Measurements from ENCODE around the gene SPR. TPM values are rescaled to one million over a fixed set of nuclear protein-coding genes. Genes with fewer than 3 reads are reported as not detected.

SPR gene
- total and polyA plus RNA-seq, 2 of the 13 experiments (the other 11 are each of a cell fraction or from before 2014, with no cell fraction given): 34.0 to 96.0 TPM

DNA sequence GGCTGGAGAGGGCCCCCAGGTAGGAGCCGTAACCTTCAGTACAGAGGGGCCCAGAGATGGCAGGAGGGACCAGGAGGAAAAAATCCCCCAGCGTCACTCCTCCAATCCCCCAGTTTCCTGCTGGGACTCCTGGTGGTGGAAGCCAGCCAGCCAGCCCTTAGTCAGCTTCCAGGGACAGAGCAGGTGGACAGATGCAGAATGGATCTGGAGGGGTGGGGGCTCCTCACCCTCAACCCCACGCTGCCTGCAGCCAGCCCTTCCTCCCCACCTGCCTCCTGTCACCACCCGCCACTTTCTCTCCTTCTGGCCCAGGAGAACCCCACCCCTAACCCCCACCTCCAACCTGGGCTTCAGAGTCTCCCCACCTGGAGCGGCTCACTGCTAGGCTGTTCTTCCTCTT, 51.2 kb downstream of the SPR start:
- DNase-seq (ENCODE audit: low spot score): no peak
- intact Hi-C loops (cut with micrococcal nuclease; ENCODE audit: unreplicated experiment): no loop called here
- Histone ChIP-seq H3K9me3 (ENCODE audit: low read length) (no peaks in the 10 kb centered on the region), H3K4me2 (ENCODE audit: low read depth, low read length) (no peak overlapping the region), H3K36me3 (replicated peaks in 1 of 2; ENCODE audit: control insufficient read depth in 1 of 2, insufficient read depth in 2 of 2, low read length in 2 of 2) (no peaks in the 10 kb centered on the region; a peak in 1 of 5 replicates), H3K9ac (ENCODE audit: insufficient read depth, low read depth, low read length) (no peak overlapping the region), H2AFZ (ENCODE audit: low read length) (no peak overlapping the region), H3K79me2 (ENCODE audit: insufficient read depth, low read length) (no peaks in the 10 kb centered on the region), H3K27me3 (ENCODE audit: control insufficient read depth in 1 of 2, insufficient read depth in 2 of 2, low read length in 2 of 2) (no peaks in the 10 kb centered on the region; a peak in 1 of 5 replicates), H3K27ac (ENCODE audit: extremely low read length, insufficient read depth, low read length) (no peak overlapping the region), H4K20me1 (ENCODE audit: insufficient read depth, low read length) (peaks cover 4% of the 10 kb centered on the region; the same call in 1 of the 2 replicates), H3K4me3 (replicated peaks in 1 of 3; ENCODE audit: insufficient read depth in 1 of 3, low read depth in 2 of 3, low read length in 3 of 3) (no peak overlapping the region), H3K4me1 (ENCODE audit: insufficient read depth, low read length) (peaks cover 15% of the 10 kb centered on the region)
- in situ Hi-C loops (cut with HindIII; ENCODE audit: extremely low pct_ligation_motif_present, low pct_unique_long_range_greater_than_20kb): loop anchor here (5.0 kb wide), 1 partner anchor 46 kb away; no protein-coding TSS in a partner anchor
- no TSS peak for BruUV-seq (replicated peaks)
- FAIRE-seq: no peak
- ATAC-seq: no peak
- ChIA-PET CTCF (ENCODE audit: low intra/inter-chr PET ratio, low total read pairs) (no interaction called here), POLR2A (no interaction called here)
- WGBS (ENCODE audit: low lambda C conversion rate): 78% methylated on average over 5 of the region's 5 CpGs
- no peak for TF ChIP-seq MED13 (CRISPR knock-in tag; IDR thresholded peaks at IDR 0.05)
- TF ChIP-seq ZNF749 (CRISPR knock-in tag; IDR thresholded peaks at IDR 0.05; ENCODE audit: borderline replicate concordance): no peak
- TF ChIP-seq ZNF546 (CRISPR knock-in tag; conservative IDR thresholded peaks at IDR 0.05): no peak

DNA sequence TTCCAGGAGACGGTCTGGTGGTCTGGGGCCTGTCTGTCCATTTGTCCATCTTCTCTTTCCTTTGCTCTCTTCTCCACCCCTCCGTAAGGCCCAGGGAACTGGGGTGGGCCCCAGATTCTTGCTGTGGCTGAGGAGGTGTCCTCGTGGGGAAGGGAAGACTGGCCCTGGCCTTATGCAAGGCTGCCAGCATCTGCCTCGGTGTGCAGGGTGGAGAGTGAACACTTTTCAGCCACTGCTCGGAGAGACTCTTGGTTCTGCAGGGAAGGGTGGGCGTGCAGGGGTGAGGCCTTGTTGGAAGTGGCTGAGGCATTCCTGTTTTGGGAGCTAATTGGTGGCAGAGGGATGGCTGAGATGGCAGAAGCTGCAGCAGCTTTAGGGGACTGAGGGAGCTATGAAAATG, 53.2 kb downstream of the SPR start:
- FAIRE-seq (no peak), DNase-seq (ENCODE audit: low spot score) (no peak), ATAC-seq (no peak)
- in situ Hi-C loops (cut with HindIII; ENCODE audit: extremely low pct_ligation_motif_present, low pct_unique_long_range_greater_than_20kb) (no loop called here), intact Hi-C loops (cut with micrococcal nuclease; ENCODE audit: unreplicated experiment) (no loop called here)
- POLR2A ChIA-PET: no interaction called here
- Histone ChIP-seq H3K9ac (ENCODE audit: insufficient read depth, low read depth, low read length) (no peak overlapping the region), H3K36me3 (replicated peaks in 1 of 2; ENCODE audit: control insufficient read depth in 1 of 2, insufficient read depth in 2 of 2, low read length in 2 of 2) (no peaks in the 10 kb centered on the region; a peak in 1 of 5 replicates), H4K20me1 (ENCODE audit: insufficient read depth, low read length) (peaks cover 4% of the 10 kb centered on the region; the same call in 1 of the 2 replicates), H3K27me3 (ENCODE audit: control insufficient read depth in 1 of 2, insufficient read depth in 2 of 2, low read length in 2 of 2) (no peaks in the 10 kb centered on the region), H3K4me2 (ENCODE audit: low read depth, low read length) (no peak overlapping the region), H2AFZ (ENCODE audit: low read length) (no peak overlapping the region), H3K9me3 (ENCODE audit: low read length) (no peaks in the 10 kb centered on the region), H3K79me2 (ENCODE audit: insufficient read depth, low read length) (no peaks in the 10 kb centered on the region), H3K27ac (ENCODE audit: extremely low read length, insufficient read depth, low read length) (no peak overlapping the region), H3K4me1 (ENCODE audit: insufficient read depth, low read length) (peaks cover 16% of the 10 kb centered on the region), H3K4me3 (replicated peaks in 1 of 3; ENCODE audit: insufficient read depth in 1 of 3, low read depth in 2 of 3, low read length in 3 of 3) (no peak overlapping the region)
- WGBS (ENCODE audit: low lambda C conversion rate): 80% methylated on average over 6 of the region's 6 CpGs
- BruUV-seq (replicated peaks): no TSS peak
- CTCF ChIA-PET (ENCODE audit: low intra/inter-chr PET ratio, low total read pairs): no interaction called here
- no peak for TF ChIP-seq ATRX (CRISPR knock-in tag; IDR thresholded peaks at IDR 0.05; ENCODE audit: borderline replicate concordance)
- no peak for TF ChIP-seq EP300 (IDR thresholded peaks at IDR 0.05; ENCODE audit: low read depth in 2 of 2, low read length in 2 of 2)
- TF ChIP-seq EP300 (CRISPR knock-in tag; IDR thresholded peaks at IDR 0.05; ENCODE audit: borderline replicate concordance): no peak
- TF ChIP-seq, protein P1, sequence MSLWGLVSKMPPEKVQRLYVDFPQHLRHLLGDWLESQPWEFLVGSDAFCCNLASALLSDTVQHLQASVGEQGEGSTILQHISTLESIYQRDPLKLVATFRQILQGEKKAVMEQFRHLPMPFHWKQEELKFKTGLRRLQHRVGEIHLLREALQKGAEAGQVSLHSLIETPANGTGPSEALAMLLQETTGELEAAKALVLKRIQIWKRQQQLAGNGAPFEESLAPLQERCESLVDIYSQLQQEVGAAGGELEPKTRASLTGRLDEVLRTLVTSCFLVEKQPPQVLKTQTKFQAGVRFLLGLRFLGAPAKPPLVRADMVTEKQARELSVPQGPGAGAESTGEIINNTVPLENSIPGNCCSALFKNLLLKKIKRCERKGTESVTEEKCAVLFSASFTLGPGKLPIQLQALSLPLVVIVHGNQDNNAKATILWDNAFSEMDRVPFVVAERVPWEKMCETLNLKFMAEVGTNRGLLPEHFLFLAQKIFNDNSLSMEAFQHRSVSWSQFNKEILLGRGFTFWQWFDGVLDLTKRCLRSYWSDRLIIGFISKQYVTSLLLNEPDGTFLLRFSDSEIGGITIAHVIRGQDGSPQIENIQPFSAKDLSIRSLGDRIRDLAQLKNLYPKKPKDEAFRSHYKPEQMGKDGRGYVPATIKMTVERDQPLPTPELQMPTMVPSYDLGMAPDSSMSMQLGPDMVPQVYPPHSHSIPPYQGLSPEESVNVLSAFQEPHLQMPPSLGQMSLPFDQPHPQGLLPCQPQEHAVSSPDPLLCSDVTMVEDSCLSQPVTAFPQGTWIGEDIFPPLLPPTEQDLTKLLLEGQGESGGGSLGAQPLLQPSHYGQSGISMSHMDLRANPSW (CRISPR knock-in tag; IDR thresholded peaks at IDR 0.05; ENCODE audit: borderline replicate concordance): no peak
- TF ChIP-seq RBFOX2 (IDR thresholded peaks at IDR 0.05; ENCODE audit: low read depth, low read length): no peak
- no peak for TF ChIP-seq CCAR2 (optimal IDR thresholded peaks at IDR 0.05; ENCODE audit: low read depth, low read length)
